OCI-LY7 (cell line): Measurements from ENCODE around the gene TMEM217.

ENCODE experiments used
- CTCF ChIP-seq: fragments of 200-600 bp; sonication (generic); conservative IDR thresholded peaks from 2 replicates; pipeline ENCODE4 v1.5.1; 2014; ENCODE audit warnings: mild to moderate bottlenecking, antibody characterized with exemption, low read length, moderate library complexity, mixed read lengths
- EZH2phosphoT487 ChIP-seq: fragments of 200-600 bp; sonication (generic); IDR thresholded peaks from 2 replicates; pipeline ENCODE4 v1.6.1; 2018; ENCODE audit warnings: low read depth, borderline replicate concordance, mild to moderate bottlenecking, mixed run types, antibody characterized with exemption, low read length, moderate library complexity, mixed read lengths

- TF ChIP-seq CTCF (no peak), EZH2phosphoT487 (no peak)
These were observed 39.9 kb downstream of the TMEM217 start for GRCh38 chr6:37218061-37218460.
